K562 (cell line): ENCODE results near the gene OR6S1. TPM values are rescaled to one million over a fixed set of nuclear protein-coding genes. Genes with fewer than 3 reads are reported as not detected.

Experiments used
- BMI1 ChIP-seq: fragments of 150-350 bp; IDR thresholded peaks from 2 replicates; pipeline ENCODE4 v1.6.1; 2014; ENCODE audit warnings: low read length
- BRD4 ChIP-seq: fragments of 200-600 bp; sonication (generic); IDR thresholded peaks from 2 replicates; pipeline ENCODE4 v1.6.1; 2017; ENCODE audit warnings: inconsistent platforms
- CBX3 ChIP-seq, 2 experiments: IDR thresholded peaks; 1 replicate in 1 of 2; 2 replicates in 1 of 2; pipeline ENCODE4 v1.6.1; 2012; ENCODE audit warnings: inconsistent platforms in 2 of 2, low read length in 2 of 2, borderline replicate concordance in 1 of 2, control low read depth in 1 of 2
- CBX8 ChIP-seq: fragments of 200-600 bp; sonication (generic); IDR thresholded peaks from 2 replicates; pipeline ENCODE4 v1.6.1; 2012; ENCODE audit warnings: borderline replicate concordance, mixed run types, low read depth, mild to moderate bottlenecking, moderate library complexity, mixed read lengths, low read length, control low read depth, inconsistent platforms; ENCODE audit not compliant: poor library complexity, severe bottlenecking; ENCODE audit errors: extremely low read depth
- ELF2 ChIP-seq: fragments of 250-450 bp; sonication (Bioruptor Pico); IDR thresholded peaks from 2 replicates; pipeline ENCODE4 v1.5.0; 2021; ENCODE audit warnings: mild to moderate bottlenecking
- ESRRA ChIP-seq: fragments of 450-650 bp; IDR thresholded peaks from 2 replicates; pipeline ENCODE4 v1.6.1; 2014; ENCODE audit warnings: low read depth, mild to moderate bottlenecking, moderate library complexity, borderline replicate concordance
- FIP1L1 ChIP-seq: fragments of 200-400 bp; formaldehyde crosslinking; IDR thresholded peaks from 2 replicates; pipeline ENCODE4 v1.6.1; 2018; ENCODE audit warnings: mild to moderate bottlenecking, low read depth, low read length; ENCODE audit not compliant: poor library complexity, severe bottlenecking
- FOSL1 ChIP-seq: fragments of 200-800 bp; sonication (Bioruptor generic); conservative IDR thresholded peaks from 2 replicates; pipeline ENCODE4 v1.6.1; 2016; ENCODE audit warnings: missing genetic modification characterization, missing compliant biosample characterization
- FOXM1 ChIP-seq, 2 experiments: fragments of 450-650 bp in 1 of 2; sonication (generic) in 1 of 2; formaldehyde crosslinking in 1 of 2; IDR thresholded peaks; 2 replicates each; pipeline versions ENCODE4 v1.6.1 to v1.9.0; 2017 to 2022; ENCODE audit warnings: low read depth in 2 of 2, mild to moderate bottlenecking in 2 of 2, missing genetic modification reagents in 1 of 2, moderate library complexity in 1 of 2
- L3MBTL2 ChIP-seq: fragments of 450-650 bp; IDR thresholded peaks from 2 replicates; pipeline ENCODE4 v1.6.1; 2016; ENCODE audit warnings: mild to moderate bottlenecking, moderate library complexity
- LARP7 ChIP-seq: fragments of 450-650 bp; IDR thresholded peaks from 2 replicates; pipeline ENCODE4 v1.6.1; 2016
- POLR3G ChIP-seq: IDR thresholded peaks from 2 replicates; pipeline ENCODE4 v1.6.1; 2011; ENCODE audit not compliant: insufficient read length, insufficient replicate concordance; ENCODE audit errors: extremely low read depth
- PYGO2 ChIP-seq: fragments of 450-650 bp; IDR thresholded peaks from 2 replicates; pipeline ENCODE4 v1.6.1; 2016; ENCODE audit warnings: mild to moderate bottlenecking, missing genetic modification characterization, moderate library complexity, missing compliant biosample characterization
- RHOXF2B ChIP-seq: fragments of 250-450 bp; sonication (Bioruptor Pico); conservative IDR thresholded peaks from 2 replicates; pipeline ENCODE4 v1.5.1; 2021
- SP2 ChIP-seq: IDR thresholded peaks from 2 replicates; pipeline ENCODE4 v1.6.1; 2011; ENCODE audit warnings: mild to moderate bottlenecking, low read depth, low read length, moderate library complexity; ENCODE audit not compliant: poor library complexity, severe bottlenecking; ENCODE audit errors: extremely low read depth
- TRIM24 ChIP-seq, 2 experiments: fragments of 450-650 bp; IDR thresholded peaks; 2 replicates each; pipeline ENCODE4 v1.6.1; 2016
- U2AF1 ChIP-seq: fragments of 200-400 bp; formaldehyde crosslinking; optimal IDR thresholded peaks from 2 replicates; pipeline ENCODE3; 2017; ENCODE audit warnings: mild to moderate bottlenecking, low read depth, low read length, moderate library complexity
- XRCC5 ChIP-seq: fragments of 200-400 bp; formaldehyde crosslinking; IDR thresholded peaks from 2 replicates; pipeline ENCODE4 v1.6.1; 2017; ENCODE audit warnings: low read depth, mild to moderate bottlenecking, low read length
- ZFPM2 ChIP-seq: fragments of 250-450 bp; sonication (Bioruptor Pico); IDR thresholded peaks from 2 replicates; pipeline ENCODE4 v1.5.1; 2022; ENCODE audit warnings: mild to moderate bottlenecking
- ZNF121 ChIP-seq: sonication (generic); formaldehyde crosslinking; conservative IDR thresholded peaks from 2 replicates; pipeline ENCODE4 v1.8.0; 2022; ENCODE audit warnings: missing genetic modification reagents
- ZNF124 ChIP-seq: sonication (generic); formaldehyde crosslinking; IDR thresholded peaks from 2 replicates; pipeline ENCODE4 v1.8.1; 2022; ENCODE audit warnings: missing genetic modification reagents
- ZNF551 ChIP-seq: fragments of 250-450 bp; sonication (Bioruptor Pico); IDR thresholded peaks from 2 replicates; pipeline ENCODE4 v1.5.0; 2021; ENCODE audit warnings: mild to moderate bottlenecking, moderate library complexity
- polyA plus RNA-seq, 8 experiments: library from polyadenylated mRNA; depleted of rRNA in 4 of 8; stranded (reverse) in 5 of 8; unstranded in 3 of 8; fragments of >200 nt; fragmentation: Nextera tagmentation in 2 of 8; fragmentation: Illumina TruSeq in 1 of 8; extraction: Ambion mirVana in 2 of 8; extraction: Trizol in 1 of 8; gene quantifications; 2 replicates each; pipeline versions ENCODE4 v1.2.1 to v1.2.3, GENCODE V29; 2011 to 2014; ENCODE audit warnings: inconsistent platforms in 1 of 8, missing spikeins in 1 of 8
- total RNA-seq, 7 experiments: library from RNA; depleted of rRNA in 6 of 7; stranded (reverse); fragments of >200 nt in 6 of 7; fragmentation: Illumina TruSeq in 2 of 7; extraction: Trizol in 2 of 7; gene quantifications; 2 replicates each; pipeline versions ENCODE4 v1.2.1 to v1.2.3, GENCODE V29; 2011 to 2021; ENCODE audit warnings: low replicate concordance in 1 of 7
- TF ChIP-seq, protein P1 (sequence below): fragments of 250-450 bp; sonication (Bioruptor Pico); IDR thresholded peaks from 2 replicates; pipeline ENCODE4 v1.8.0; 2022; ENCODE audit warnings: moderate library complexity, mild to moderate bottlenecking, inconsistent platforms
- TF ChIP-seq, protein P2 (sequence below): sonication (generic); formaldehyde crosslinking; IDR thresholded peaks from 2 replicates; pipeline ENCODE4 v1.8.0; 2022; ENCODE audit warnings: mild to moderate bottlenecking, missing genetic modification reagents
- TF ChIP-seq, protein P3 (sequence below): sonication (generic); formaldehyde crosslinking; IDR thresholded peaks from 2 replicates; pipeline ENCODE4 v1.8.1; 2023; ENCODE audit warnings: mild to moderate bottlenecking, missing genetic modification reagents

Gene OR6S1
- total and polyA plus RNA-seq, 9 of the 15 experiments (the other 6 are each of a cell fraction or from before 2014, with no cell fraction given): not detected

DNA sequence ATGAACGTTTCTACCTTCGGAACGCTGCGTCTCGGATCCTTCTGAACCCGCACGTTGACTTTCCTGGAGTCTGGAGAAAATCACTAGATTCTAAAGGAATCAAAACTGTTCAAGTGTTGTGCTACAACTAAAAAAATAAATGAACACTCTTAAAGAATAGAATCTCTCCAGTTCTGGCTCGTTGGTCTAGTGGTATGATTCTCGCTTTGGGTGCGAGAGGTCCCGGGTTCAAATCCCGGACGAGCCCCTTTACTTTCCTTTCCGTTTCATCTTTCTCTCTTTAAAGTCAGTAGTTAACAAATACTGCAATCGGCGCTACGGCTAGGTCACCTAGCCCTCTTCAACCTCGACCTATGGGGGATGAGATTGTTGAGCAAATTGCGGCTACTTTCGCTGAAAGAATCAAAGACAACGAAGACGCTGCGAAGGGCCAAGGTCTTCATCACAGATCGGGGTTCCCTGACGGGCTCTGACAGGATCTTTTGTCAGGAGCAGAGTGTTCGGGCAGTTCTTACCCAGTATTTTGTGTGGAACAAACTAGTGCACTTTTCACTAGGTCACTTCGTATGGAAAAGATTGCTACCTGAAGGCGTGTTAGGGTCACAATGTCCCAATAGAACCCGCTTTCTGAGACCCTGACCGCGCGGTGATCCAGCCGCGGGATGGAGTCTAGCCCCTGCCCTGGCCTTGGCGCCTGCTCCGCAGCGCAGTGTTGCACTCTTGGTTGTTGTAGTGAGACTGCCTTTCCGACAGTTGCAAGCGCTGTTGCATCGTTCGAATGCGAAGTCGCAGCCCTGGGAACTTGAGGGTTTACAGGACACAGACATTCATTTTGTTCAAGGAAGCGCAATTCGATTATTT lies 8.4 kb downstream of the OR6S1 start (continued):
- TF ChIP-seq FOSL1 (tag) (no peak), XRCC5 (no peak), ELF2 (no peak), LARP7 (no peak), BRD4 (no peak), ZFPM2 (CRISPR knock-in tag) (no peak), RHOXF2B (CRISPR knock-in tag) (no peak), ZNF551 (no peak), BMI1 (no peak), U2AF1 (no peak), FIP1L1 (no peak), TRIM24 (IDR thresholded peaks at IDR 0.05) (0 out of 4 replicates have a peak, but pooled peaks of 1 of the 2 experiments have one; percentile 25), L3MBTL2 (peak; percentile 52; the same call in 1 of the 2 replicates), ESRRA (peak; percentile 62; the same call in 1 of the 2 replicates), PYGO2 (no peak), CBX3 (IDR thresholded peaks at IDR 0.05; ENCODE audit: borderline replicate concordance in 1 of 2, low read length in 2 of 2) (peak in 1 of 2 experiments; percentile 32; a peak in 1 of 3 replicates), ZNF121 (CRISPR knock-in tag) (no peak), FOXM1 (IDR thresholded peaks at IDR 0.05; ENCODE audit: low read depth) (0 out of 2 replicates have a peak, but pooled peaks have one; percentile 28), FOXM1 (CRISPR knock-in tag; IDR thresholded peaks at IDR 0.05; ENCODE audit: low read depth) (no peak), CBX8 (no peak), SP2 (no peak), POLR3G (peak; percentile 35), ZNF124 (no peak)
- TF ChIP-seq, protein P1, sequence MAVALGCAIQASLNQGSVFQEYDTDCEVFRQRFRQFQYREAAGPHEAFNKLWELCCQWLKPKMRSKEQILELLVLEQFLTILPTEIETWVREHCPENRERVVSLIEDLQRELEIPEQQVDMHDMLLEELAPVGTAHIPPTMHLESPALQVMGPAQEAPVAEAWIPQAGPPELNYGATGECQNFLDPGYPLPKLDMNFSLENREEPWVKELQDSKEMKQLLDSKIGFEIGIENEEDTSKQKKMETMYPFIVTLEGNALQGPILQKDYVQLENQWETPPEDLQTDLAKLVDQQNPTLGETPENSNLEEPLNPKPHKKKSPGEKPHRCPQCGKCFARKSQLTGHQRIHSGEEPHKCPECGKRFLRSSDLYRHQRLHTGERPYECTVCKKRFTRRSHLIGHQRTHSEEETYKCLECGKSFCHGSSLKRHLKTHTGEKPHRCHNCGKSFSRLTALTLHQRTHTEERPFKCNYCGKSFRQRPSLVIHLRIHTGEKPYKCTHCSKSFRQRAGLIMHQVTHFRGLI (CRISPR knock-in tag): no peak
- TF ChIP-seq, protein P2, sequence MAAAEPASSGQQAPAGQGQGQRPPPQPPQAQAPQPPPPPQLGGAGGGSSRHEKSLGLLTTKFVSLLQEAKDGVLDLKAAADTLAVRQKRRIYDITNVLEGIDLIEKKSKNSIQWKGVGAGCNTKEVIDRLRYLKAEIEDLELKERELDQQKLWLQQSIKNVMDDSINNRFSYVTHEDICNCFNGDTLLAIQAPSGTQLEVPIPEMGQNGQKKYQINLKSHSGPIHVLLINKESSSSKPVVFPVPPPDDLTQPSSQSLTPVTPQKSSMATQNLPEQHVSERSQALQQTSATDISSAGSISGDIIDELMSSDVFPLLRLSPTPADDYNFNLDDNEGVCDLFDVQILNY (CRISPR knock-in tag): no peak
- TF ChIP-seq, protein P3, sequence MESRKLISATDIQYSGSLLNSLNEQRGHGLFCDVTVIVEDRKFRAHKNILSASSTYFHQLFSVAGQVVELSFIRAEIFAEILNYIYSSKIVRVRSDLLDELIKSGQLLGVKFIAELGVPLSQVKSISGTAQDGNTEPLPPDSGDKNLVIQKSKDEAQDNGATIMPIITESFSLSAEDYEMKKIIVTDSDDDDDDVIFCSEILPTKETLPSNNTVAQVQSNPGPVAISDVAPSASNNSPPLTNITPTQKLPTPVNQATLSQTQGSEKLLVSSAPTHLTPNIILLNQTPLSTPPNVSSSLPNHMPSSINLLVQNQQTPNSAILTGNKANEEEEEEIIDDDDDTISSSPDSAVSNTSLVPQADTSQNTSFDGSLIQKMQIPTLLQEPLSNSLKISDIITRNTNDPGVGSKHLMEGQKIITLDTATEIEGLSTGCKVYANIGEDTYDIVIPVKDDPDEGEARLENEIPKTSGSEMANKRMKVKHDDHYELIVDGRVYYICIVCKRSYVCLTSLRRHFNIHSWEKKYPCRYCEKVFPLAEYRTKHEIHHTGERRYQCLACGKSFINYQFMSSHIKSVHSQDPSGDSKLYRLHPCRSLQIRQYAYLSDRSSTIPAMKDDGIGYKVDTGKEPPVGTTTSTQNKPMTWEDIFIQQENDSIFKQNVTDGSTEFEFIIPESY (CRISPR knock-in tag): no peak; the same call in 1 of the 2 replicates
